HG02943 (cell line): ENCODE results near the gene OR4A47.
"Not testable (repeated sequence)": the region's sequence is repeated elsewhere in the genome, so short reads cannot be mapped to it uniquely, and the experiment has no call there.

ENCODE experiments used
- ATAC-seq: cut with Tn5 transposase; IDR thresholded peaks from one replicate; pipeline ENCODE4 v1.9.1; 2021; ENCODE audit warnings: mild to moderate bottlenecking, low read depth, moderate library complexity; ENCODE audit not compliant: unreplicated experiment

Gene OR4A47, protein sequence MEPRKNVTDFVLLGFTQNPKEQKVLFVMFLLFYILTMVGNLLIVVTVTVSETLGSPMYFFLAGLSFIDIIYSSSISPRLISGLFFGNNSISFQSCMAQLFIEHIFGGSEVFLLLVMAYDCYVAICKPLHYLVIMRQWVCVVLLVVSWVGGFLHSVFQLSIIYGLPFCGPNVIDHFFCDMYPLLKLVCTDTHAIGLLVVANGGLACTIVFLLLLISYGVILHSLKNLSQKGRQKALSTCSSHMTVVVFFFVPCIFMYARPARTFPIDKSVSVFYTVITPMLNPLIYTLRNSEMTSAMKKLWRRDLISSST

DNA sequence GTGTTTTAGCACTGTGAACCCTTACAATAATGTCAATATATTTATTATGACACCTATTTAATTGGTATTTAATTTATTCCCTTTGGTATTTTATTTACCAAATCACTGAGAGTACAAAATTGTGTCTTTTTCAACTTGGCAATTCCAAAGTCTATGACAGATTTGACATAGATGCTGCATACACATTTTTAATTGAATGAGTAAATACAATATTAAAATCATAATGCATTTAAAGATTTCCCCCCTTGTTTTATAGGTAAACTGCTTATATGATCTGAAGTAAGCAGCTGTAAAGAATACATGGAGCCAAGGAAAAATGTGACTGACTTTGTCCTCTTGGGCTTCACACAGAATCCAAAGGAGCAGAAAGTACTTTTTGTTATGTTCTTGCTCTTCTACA, at the start of gene OR4A47:
Gene OR4A47 (plus strand): TSS at position 301 of the 400 bp plus-strand sequence. CDS start 0 bp downstream, at position 301.
- not testable (repeated sequence) for ATAC-seq

DNA sequence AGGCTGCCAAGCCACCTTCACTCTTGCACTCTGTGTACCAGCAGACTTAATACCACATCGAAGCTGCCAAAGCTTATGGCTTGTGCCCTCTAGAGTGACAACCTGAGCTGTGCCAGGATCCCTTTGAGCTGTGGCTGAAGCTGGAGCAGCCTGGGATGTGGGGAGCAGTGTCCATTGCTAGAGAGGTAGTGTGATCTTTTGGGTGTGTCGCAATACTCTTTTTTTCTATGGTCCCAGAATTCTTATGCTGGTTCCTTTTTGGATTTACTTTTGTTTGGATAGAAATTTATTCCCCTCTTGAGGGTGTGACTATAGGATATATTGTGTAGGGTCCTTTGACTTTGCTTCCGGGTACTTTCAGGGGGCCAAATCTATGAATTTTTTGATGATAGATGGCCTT, 32.7 kb upstream of the OR4A47 start:
- not testable (repeated sequence) for ATAC-seq

GRCh38 chr11:48473966-48474365, 14.6 kb upstream of the OR4A47 start:
- not testable (repeated sequence) for ATAC-seq

DNA sequence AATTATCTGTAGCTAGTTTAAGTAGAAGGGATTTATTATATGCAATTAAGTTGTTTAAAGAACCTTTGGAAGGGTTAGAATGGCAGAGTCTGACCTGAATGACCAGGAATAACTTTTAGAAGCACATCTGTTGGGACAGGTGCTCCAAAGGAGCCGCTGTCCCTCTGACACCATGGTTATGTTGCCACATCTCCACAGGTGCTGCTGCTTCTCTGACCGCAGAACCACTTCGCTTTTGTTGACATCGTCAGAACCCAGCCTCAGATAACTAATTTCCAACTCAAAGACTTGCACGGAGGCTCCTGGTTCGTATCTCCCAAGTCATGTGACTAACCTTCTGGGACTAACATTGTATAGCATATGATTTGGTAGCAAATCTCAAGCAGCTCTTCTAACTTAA, 13.9 kb upstream of the OR4A47 start:
- ATAC-seq = not testable (repeated sequence)

DNA sequence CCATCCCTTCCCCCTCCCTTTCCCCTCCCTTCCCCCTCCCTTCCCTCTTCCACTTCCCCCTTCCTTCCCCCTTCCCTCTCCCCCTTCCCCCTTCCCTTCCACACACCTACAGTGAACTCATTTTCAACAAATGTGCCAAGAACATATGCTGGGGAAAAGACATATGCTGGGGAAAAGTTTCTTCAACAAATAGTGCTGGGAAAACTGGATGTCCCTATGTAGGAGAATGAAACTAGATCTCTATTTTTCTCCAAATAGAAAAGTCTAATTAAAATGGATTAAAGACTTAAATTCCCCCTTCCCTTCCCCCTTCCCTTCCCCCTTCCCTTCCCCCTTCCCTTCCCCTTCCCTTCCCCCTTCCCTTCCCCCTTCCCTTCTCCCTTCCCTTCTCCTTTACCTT, 17.6 kb downstream of the OR4A47 start:
- not testable (repeated sequence) for ATAC-seq

GRCh38 chr11:48538991-48539390, 50.4 kb downstream of the OR4A47 start:
- ATAC-seq = no peak
